Urinary bladder (tissue), 4 donors: ENCODE data around the gene PPP1R9A. TPM values are rescaled to one million over a fixed set of nuclear protein-coding genes. Genes with fewer than 3 reads are reported as not detected.

Experiments used
- DNase-seq: peaks from one replicate; pipeline ENCODE4 v3.0.0-alpha.2; 2015; ENCODE audit errors: extremely low spot score
- H3K27ac ChIP-seq: one replicate; pipeline ENCODE4 v1.5.1; 2013; ENCODE audit warnings: low read depth, mild to moderate bottlenecking, moderate library complexity
- H3K36me3 ChIP-seq: one replicate; pipeline ENCODE4 v1.6.1; 2013; ENCODE audit warnings: mild to moderate bottlenecking, moderate library complexity; ENCODE audit not compliant: insufficient read depth
- H3K4me1 ChIP-seq: one replicate; pipeline ENCODE4 v1.6.1; 2013; ENCODE audit warnings: mild to moderate bottlenecking, moderate library complexity; ENCODE audit not compliant: insufficient read depth
- H3K4me3 ChIP-seq: one replicate; pipeline ENCODE4 v1.5.1; 2013; ENCODE audit warnings: low read depth, low read length
- WGBS: extraction: QIAGEN DNeasy Blood & Tissue Kit; methylation state at CpG from one replicate; pipeline ENCODE4 v1.1.7; 2013; 5-methylcytosine and 5-hydroxymethylcytosine counted together
- polyA plus RNA-seq: library from polyadenylated mRNA; stranded (reverse); fragments of 200-250 nt; gene quantifications from one replicate; pipeline ENCODE4 v1.2.3, GENCODE V29; 2013
- total RNA-seq: library from RNA; depleted of rRNA; stranded (reverse); fragments of >200 nt; gene quantifications from one replicate; pipeline ENCODE4 v1.2.3, GENCODE V29; 2014
- donor health status: healthy with polysubstance abuse.
- donor health status: healthy.

PPP1R9A gene
- total and polyA plus RNA-seq, 2 donors = 3.5 to 28.6 TPM

GRCh38 chr7:95092324-95092723, 184.9 kb downstream of the PPP1R9A start:
- DNase-seq = no peak
- 41% methylated on average over 1 of the region's 1 CpG for WGBS
- Histone ChIP-seq H3K36me3 (no peaks in the 10 kb centered on the region), H3K27ac (no peak overlapping the region), H3K4me3 (no peak overlapping the region), H3K4me1 (no peaks in the 10 kb centered on the region)

- WGBS = 49% methylated on average over 2 of the region's 2 CpGs
- Histone ChIP-seq H3K4me3 (no peak overlapping the region), H3K4me1 (no peaks in the 10 kb centered on the region), H3K36me3 (no peaks in the 10 kb centered on the region), H3K27ac (no peak overlapping the region)
- DNase-seq = no peak
Observed at GRCh38 chr7:95095259-95095965, 188.0 kb downstream of the PPP1R9A start.

- DNase-seq = no peak
- H3K27ac ChIP-seq = no peak overlapping the region
- H3K36me3 ChIP-seq = no peaks in the 10 kb centered on the region
- H3K4me3 ChIP-seq = no peak overlapping the region
- no peaks in the 10 kb centered on the region for H3K4me1 ChIP-seq
Observed at GRCh38 chr7:95095966-95096540, 188.7 kb downstream of the PPP1R9A start.

- H3K27ac ChIP-seq = no peak overlapping the region
- 94% methylated on average over 3 of the region's 3 CpGs for WGBS
Observed at GRCh38 chr7:95097291-95097690, 189.9 kb downstream of the PPP1R9A start.

GRCh38 chr7:95097851-95098250, 190.5 kb downstream of the PPP1R9A start:
- 84% methylated on average over 2 of the region's 2 CpGs for WGBS
- DNase-seq = no peak
- H3K36me3 ChIP-seq = no peaks in the 10 kb centered on the region
- H3K4me3 ChIP-seq = no peak overlapping the region
- H3K4me1 ChIP-seq = no peaks in the 10 kb centered on the region
- no peak overlapping the region for H3K27ac ChIP-seq

More at GRCh38 chr7:95097291-95097690, 189.9 kb downstream of the PPP1R9A start:
- H3K4me1 ChIP-seq = no peaks in the 10 kb centered on the region
- no peak overlapping the region for H3K4me3 ChIP-seq
- no peak for DNase-seq
- H3K36me3 ChIP-seq = no peaks in the 10 kb centered on the region

GRCh38 chr7:95099106-95099505, 191.7 kb downstream of the PPP1R9A start:
- no peaks in the 10 kb centered on the region for H3K36me3 ChIP-seq
- H3K4me1 ChIP-seq = no peaks in the 10 kb centered on the region
- 72% methylated on average over 1 of the region's 1 CpG for WGBS
- H3K4me3 ChIP-seq = no peak overlapping the region
- DNase-seq = no peak
- H3K27ac ChIP-seq = no peak overlapping the region

GRCh38 chr7:95101422-95101821, 194.0 kb downstream of the PPP1R9A start:
- no peak for DNase-seq
- H3K4me3 ChIP-seq = no peak overlapping the region
- no peaks in the 10 kb centered on the region for H3K4me1 ChIP-seq
- WGBS = 90% methylated on average over 5 of the region's 5 CpGs
- H3K36me3 ChIP-seq = no peaks in the 10 kb centered on the region
- no peak overlapping the region for H3K27ac ChIP-seq

GRCh38 chr7:95102662-95103061, 195.3 kb downstream of the PPP1R9A start:
- DNase-seq = no peak
- H3K27ac ChIP-seq = no peak overlapping the region
- no peaks in the 10 kb centered on the region for H3K4me1 ChIP-seq
- 67% methylated on average over 3 of the region's 3 CpGs for WGBS
- H3K36me3 ChIP-seq = no peaks in the 10 kb centered on the region
- H3K4me3 ChIP-seq = no peak overlapping the region

GRCh38 chr7:95104739-95105138, 197.3 kb downstream of the PPP1R9A start:
- 13% methylated on average over 1 of the region's 1 CpG for WGBS
- no peak for DNase-seq
- Histone ChIP-seq H3K36me3 (no peaks in the 10 kb centered on the region), H3K4me1 (no peaks in the 10 kb centered on the region), H3K4me3 (no peak overlapping the region), H3K27ac (no peak overlapping the region)

GRCh38 chr7:95105627-95106026, 198.2 kb downstream of the PPP1R9A start:
- Histone ChIP-seq H3K36me3 (no peaks in the 10 kb centered on the region), H3K4me1 (no peaks in the 10 kb centered on the region), H3K27ac (no peak overlapping the region), H3K4me3 (no peak overlapping the region)
- DNase-seq = no peak

GRCh38 chr7:95106401-95106800, 199.0 kb downstream of the PPP1R9A start:
- H3K27ac ChIP-seq = no peak overlapping the region
- H3K36me3 ChIP-seq = no peaks in the 10 kb centered on the region
- H3K4me1 ChIP-seq = no peaks in the 10 kb centered on the region
- WGBS = 85% methylated on average over 2 of the region's 2 CpGs
- DNase-seq = no peak
- no peak overlapping the region for H3K4me3 ChIP-seq

GRCh38 chr7:95110707-95111106, 203.3 kb downstream of the PPP1R9A start:
- WGBS = 92% methylated on average over 3 of the region's 3 CpGs
- Histone ChIP-seq H3K4me3 (no peak overlapping the region), H3K36me3 (no peaks in the 10 kb centered on the region), H3K4me1 (no peaks in the 10 kb centered on the region), H3K27ac (no peak overlapping the region)
- no peak for DNase-seq

GRCh38 chr7:95113590-95113989, 206.2 kb downstream of the PPP1R9A start:
- Histone ChIP-seq H3K4me1 (no peaks in the 10 kb centered on the region), H3K4me3 (no peak overlapping the region), H3K36me3 (no peaks in the 10 kb centered on the region), H3K27ac (no peak overlapping the region)
- no peak for DNase-seq

GRCh38 chr7:95126053-95126709, 218.8 kb downstream of the PPP1R9A start:
- Histone ChIP-seq H3K27ac (no peak overlapping the region), H3K4me3 (no peak overlapping the region), H3K4me1 (no peaks in the 10 kb centered on the region), H3K36me3 (no peaks in the 10 kb centered on the region)
- 46% methylated on average over 2 of the region's 2 CpGs for WGBS
- no peak for DNase-seq
